ENCODE results near the gene TMEM154.

GRCh38 chr4:152618971-152619370 lies 60.8 kb downstream of the TMEM154 start:
- no peak for TF ChIP-seq CTCF (IDR thresholded peaks at IDR 0.05; ENCODE audit: poor library complexity)
- TF ChIP-seq EZH2 (IDR thresholded peaks at IDR 0.05; ENCODE audit: borderline replicate concordance): no peak
- TF ChIP-seq EZH2phosphoT487 (IDR thresholded peaks at IDR 0.05; ENCODE audit: low read depth, severe bottlenecking, unreplicated experiment): no peak

Measured in hepatocyte (in vitro differentiated cells).